GM19468 (cell line): ENCODE measurements around the gene RPS16.
"Not testable (repeated sequence)": the region's sequence is repeated elsewhere in the genome, so short reads cannot be mapped to it uniquely, and the experiment has no call there.

ENCODE experiments used
- ATAC-seq: cut with Tn5 transposase; IDR thresholded peaks from one replicate; pipeline ENCODE4 v1.9.1; 2021; ENCODE audit warnings: mild to moderate bottlenecking, moderate library complexity, moderate number of reproducible peaks; ENCODE audit not compliant: unreplicated experiment; ENCODE audit errors: extremely low read depth

The RPS16 gene

DNA sequence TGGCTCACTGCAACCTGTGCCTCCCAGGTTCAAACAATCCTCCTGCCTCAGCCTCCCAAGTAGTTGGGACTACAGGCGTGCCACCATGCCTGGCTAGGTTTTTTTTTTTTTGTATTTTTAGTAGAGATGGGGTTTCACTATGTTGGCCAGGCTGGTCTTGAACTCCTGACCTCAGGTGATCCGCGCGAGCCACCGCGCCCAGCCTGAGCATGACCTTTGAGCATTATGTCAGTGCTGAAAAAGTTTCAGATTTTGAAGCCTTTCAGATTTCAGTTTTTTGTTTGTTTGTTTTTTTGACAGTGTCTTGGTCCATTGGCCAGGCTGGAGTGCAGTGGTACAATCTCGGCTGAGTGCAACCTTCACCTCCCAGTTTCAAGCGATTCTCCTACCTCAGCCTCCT is 15.5 kb upstream of the RPS16 start:
- ATAC-seq = not testable (repeated sequence)

DNA sequence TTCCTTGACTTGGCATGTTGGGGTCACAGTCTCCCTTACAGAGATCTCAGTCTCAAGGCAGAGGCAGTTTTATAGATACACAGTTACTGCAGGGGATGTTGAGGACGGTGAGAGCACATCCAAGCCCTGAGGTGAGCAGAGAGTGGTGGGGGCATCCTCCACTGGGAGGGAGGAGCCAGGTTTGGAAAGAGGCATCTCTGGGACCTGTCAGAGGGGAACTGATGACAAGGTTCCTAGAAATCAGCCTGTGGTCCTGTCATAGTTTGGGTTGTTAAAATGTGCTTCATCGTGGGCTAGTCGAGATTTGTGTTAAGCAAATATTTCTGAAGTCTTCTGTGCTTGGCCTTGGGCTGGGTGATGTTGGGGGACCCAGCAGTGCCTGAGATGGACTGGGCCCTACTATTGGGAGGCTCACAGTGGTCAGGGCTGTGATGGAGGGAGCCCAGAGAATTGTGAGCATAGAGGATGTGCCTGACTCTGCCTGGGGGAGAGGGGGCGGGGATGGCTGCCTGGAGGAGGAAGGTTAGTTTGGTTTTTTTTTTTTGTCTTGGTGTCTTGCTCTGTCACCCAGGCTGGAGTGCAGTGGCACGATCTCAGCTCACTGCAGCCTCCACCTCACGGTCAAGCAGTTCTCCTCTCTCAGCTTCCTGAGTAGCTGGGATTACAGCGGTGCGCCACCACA is 13.5 kb upstream of the RPS16 start:
- no peak for ATAC-seq

DNA sequence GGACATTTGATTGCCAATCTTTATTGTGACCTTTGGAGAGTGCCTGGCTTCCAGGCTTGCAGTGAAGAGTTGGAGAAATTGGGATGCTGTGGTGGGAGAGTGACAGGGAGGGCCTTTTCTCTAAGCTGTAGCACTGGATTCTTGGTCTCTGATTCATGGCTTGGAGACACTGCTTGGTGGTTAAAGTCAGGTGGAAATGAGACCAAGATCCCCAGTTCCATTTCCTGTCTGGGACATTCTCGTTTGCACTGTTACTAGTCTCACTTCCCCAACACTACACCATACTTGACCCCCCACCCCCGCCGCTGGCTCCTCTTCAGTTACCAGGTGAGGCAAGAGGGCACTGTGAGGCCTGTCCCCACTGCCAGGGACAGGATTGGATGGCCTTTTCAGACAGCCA is 12.5 kb upstream of the RPS16 start:
- ATAC-seq = no peak

DNA sequence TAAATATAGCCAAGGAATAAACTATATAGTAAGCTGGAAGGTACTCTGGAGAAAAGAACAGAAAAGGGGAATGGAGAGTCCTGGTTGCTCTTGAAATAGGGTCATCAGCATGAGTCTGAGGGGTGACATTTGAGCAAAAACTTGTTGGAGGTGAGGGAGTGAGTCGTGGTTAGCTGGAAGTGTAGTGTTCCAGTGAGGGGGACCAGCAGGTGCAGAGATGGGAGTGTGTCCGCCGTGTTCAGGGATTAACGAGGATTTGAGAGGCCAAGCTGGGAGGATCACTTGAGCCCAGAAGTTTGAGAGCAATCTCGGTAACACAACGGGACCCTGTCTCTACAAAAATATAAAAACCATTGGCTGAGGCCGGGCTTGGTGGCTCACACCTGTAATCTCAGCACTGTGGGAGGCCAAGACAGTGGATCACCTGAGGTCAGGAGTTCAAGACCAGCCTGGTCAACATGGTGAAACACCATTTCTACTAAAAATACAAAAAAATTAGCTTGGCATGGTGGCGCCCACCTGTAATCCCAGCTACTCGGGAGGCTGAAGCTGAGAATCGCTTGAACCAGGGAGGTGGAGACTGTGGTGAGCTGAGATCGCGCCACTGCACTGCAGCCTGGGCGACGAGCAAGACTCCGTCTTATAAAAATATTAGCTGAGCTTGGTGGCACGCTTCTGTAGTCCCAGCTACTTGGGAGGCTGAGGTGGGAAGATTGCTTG is 10.8 kb upstream of the RPS16 start:
- no peak for ATAC-seq

DNA sequence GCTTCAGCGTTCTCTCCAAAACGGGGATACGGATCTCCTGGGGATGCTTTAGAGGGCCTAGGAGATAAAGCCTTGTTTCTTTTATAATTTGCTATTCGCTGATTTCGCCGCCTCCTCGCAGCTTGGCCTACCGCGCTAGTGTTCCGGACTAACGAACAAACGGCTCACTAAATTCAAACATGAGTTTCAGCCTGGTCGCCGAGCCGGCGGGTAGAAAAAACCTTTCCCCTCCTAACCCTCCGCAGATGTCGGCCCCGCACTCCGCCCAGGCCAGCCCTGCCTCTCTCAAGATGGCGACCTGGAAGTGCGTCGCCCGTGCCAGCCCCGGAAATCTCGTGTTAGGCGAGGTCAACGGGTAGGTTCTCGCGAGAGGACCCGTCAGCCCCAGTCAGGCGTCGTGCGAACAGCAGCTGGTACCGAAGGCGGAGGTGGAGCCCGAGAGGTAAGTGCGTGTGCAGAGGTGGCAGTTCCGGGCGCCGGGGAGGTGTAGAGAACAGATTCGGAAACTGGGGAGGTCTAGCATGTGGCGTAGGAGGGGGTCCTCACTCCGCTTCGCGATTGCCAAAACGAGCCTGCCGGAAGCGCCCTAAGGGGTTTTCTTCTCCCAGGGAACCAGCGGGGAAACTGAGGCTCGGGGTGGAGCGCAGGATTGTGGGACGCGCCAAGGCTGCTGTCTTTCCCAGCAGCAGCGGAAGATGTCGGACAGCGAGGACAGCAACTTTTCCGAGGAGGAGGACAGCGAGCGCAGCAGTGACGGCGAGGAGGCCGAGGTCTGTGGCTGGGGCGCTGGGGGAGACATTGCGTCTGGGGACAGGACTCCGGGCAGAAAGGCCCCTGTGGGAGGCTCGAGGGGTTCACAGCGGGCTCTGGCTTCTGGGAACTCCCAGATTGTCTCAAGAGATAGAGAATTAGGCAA is 9.7 kb upstream of the RPS16 start, which contains the start of gene SUPT5H:
TSS of gene SUPT5H (plus strand) at position 387 of the 916 bp plus-strand sequence. CDS start at position 696, 309 bp downstream.
- peak; percentile 62 for ATAC-seq

DNA sequence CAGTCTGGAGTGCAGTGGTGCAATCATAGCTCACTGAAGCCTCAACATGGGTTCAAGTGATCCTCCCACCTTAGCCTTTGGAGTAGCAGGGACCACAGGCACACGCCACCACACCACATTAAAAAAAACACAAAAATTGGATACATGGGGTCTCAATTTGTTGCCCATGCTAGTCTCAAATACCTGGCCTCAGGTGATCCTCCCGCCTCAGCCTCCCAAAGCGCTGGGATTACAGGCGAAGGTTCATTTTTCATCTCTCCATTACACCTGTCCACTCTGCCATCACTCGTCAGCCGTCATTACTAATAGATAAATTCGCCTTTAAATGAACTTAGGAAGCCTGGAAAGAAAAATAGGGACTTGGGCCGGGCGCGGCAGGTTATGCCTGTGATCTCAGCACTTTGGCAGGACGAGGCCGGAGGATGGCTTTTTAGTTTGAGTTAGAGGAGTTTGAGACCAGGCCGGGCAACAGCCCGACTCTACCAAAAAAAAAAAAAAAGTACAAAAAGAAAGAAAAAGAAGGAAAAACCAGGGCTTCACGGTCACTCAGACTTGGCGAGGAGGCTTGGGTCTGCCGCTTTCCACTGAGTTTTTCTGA is 8.9 kb upstream of the RPS16 start:
- no peak for ATAC-seq

DNA sequence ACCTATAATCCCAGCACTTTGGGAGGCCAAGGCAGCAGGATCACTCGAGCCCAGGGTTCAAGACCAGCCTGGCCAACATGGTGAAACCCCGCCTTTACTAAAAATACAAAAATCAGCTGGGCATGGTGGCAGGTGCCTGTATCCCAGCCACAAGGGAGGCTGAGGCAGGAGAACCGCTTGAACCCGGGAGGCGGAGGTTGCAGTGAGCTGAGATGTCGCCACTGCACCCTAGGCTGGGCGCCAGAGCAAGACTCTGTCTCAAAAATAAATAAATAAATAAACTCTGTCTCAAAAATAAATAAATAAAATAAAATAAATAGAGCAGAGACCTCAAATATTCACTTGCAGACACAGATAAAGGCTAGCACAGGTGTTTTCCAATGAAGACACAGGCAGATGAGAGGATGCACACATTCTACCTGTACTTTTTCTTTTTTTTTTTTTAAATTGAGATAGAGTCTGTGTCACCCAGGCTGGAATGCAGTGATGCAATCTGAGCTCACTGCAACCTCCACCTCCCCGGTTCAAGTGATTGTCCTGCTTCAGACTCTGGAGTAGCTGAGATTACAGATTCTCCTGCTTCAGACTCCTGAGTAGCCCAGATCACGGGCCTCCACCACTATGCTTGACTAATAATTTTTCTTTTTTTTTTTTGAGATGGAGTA is 2.7 kb upstream of the RPS16 start:
- no peak for ATAC-seq

DNA sequence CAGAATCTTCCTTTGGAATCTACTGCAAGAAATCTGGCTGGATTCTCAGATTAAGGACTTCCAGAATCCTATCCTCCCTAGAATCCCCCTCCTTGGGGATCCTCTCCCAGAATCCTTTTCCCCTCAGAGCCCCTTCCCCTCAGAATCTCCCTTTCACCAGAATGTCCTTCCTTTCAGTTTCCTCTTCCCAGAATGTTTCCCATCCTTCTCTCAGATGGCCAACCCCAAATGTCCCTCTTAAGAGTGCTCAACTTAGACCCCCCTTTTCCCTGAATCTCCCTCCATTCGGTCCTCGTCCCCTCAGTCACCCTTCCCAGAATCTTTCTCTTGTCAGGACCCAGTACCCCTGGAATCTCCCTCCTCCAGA is 584 bp upstream of the RPS16 start:
- ATAC-seq = no peak

DNA sequence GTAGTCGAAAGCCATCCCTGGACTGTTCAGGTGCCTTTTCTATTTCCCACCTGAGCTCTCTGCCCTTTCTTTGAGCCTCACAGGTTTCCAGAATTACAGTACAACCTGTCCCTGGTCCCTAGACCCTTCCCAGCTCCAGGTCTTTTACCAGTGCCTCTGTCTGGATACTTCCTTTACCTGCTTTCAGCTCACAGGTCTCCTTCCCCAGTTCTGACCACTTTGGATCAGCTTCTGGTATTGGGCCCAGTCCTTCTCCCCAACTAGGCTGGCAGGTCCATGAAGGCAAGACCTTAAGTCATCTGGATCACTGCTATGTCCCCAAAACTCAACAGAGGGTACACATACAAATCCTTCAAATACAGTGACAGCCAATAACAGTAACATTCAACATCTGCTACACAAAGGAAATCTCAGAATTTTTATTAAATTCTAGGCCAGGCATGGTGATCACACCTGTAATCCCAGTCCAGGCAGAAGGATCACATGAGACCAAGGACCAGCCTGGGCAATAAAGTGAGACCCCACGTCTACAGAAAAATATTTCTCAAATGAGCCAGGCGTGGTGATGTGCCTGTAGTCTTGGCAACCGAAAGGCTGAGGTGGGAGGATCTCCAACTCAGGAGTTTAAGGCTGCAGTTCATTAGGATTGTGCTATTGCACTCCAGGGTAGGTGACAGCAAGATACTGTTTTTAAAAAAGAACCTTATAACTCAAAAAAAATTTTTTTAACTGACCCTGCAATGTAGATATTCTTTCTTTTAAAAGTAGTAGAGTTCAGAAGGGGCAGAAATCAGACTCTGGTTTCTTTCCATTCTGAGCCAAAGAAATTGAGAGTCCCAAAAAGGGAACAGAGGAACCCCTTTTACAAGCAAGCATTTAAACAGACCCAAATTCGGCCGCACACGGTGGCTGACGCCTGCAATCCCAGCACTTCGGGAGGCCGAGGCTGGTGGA is 1.3 kb downstream of the RPS16 start:
- ATAC-seq = no peak

DNA sequence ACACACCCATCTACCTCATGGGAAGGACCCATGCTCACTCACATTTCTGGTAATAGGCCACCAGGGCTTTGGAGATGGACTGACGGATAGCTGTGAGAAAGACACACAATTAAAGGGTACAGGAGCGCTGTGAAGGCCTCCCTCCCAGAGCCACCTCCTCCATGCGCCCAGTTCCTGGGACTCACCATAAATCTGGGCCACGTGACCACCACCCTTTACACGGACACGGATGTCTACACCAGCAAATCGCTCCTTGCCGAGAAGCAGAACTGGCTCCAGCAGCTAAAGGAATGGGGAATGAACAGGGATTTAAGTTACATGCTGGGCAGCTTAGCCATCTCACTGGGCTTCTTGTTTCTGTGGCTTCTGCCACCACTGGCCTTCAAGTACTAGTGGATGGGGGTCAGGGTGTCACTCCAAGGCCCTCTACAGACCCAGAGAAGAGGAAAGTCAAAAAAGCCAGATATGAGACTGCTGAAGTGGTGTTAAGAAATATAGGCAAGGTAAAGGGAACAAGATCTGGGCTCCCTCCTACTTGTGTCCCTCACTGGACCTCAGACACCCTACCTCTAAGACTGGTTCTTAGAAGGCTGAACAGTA is 2.2 kb downstream of the RPS16 start:
- ATAC-seq = no peak

DNA sequence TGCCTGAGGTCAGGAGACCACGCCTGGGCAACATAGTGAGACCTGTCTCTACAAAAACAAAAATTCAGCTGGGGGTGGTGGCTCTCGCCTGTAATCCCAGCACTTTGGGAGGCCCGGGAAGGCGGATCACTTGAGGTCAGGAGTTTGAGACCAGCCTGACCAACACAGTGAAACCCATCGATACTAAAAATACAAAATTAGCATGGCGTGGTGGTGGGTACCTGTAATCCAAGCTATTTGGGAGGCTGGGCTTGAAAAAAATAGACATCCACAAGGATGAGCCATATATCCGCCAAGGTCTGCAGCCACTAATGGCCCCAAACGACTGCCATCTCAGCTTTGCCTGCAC is 3.1 kb downstream of the RPS16 start:
- no peak for ATAC-seq

DNA sequence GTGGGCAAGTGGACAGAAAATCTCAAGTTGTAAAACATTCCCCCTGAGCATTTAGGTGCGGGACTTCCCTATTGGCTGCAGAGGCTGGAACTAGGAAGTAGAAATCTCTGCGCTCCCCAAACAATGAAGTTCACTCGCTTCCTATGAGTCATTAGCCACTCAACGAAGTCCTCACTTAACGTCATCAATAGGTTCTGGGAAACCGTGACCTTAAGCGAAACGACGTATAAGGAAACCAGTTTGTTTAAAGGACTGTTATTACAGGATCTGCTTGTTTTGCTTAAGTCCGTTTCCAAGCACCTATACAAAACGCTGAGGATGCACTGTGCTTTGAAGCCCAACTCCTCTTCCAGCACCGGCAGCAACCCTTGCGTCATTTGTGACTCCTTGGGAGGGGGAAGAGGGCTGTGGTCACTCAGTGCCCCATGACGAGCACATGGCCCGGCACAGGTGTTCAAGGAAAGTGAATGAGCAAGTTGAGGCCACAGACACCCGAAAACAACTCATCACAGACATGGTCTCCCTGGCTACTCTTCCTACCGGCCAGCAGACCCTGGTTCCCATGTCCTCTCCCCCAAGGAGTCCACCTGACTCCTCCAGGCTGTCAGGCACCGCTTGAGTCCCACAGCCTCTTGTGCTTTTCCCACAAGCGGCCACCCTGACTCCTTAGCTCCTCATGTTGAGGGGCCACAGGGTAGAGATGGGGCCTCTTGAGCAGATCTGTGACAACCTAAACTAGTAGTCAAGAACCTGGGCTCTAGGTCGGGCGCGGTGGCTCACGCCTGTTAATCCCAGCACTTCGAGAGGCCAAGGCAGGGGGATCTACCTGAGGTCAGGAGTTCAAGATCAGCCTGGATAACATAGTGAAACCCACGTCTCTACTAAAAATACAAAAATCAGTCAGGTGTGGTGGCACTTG is 4.8 kb downstream of the RPS16 start:
- no peak for ATAC-seq

DNA sequence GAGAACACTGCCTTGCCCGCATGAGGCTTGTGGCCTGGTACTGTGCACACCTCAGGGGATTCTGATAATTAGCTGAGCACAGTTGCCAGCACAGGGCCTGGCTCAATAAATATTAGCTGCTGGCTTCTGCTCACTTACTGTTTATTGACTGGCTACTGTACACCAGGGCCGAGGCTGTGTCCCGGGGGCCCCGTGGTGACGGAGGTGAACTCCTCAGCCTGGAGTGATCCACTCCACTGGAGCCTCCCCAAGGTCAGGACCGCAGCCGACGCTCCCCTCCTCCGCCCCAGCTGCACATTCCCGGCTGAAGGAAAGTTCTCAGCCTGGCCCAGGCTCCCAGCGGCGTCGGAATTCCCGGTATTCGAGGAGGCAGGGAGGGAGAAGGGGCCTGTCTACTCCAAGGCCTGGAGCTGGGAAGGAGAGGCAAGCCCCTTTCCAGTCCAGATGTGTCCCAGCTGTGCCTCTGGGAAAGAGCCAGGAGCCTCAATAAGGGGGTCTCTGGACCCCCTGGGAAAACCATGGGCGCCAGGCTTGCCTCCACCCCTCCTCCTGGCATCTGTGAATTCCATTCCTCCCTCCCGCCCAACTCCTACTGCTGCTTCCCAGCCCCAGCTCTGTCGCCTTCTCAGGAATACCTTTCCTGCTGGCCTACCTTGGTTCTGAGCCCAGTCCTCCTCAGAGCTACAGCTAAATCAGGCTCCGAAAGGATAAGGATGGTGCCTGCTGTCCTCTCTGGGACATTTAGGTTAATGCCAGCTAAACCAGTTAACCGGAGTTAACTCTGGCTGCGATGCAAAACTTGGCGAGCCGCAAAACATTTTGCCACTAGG is 7.3 kb downstream of the RPS16 start:
- no peak for ATAC-seq

DNA sequence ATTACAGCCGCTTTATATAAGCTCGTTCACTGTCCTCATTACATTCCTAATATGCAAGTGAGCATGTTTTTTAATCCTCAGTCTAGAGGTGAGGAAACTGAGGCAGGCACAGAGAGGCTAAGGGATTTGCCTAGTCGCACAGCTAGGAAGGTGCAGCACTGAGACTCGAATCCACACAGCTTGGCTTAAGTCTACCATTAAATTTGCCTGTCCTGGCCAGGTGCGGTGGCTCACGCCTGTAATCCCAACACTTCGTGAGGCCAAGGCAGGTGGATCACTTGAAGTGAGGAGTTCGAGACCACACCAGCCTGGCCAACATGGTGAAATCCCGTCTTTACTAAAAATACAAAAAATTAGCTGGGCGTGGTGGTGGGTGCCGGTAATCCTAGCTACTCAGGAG is 8.0 kb downstream of the RPS16 start:
- no peak for ATAC-seq

DNA sequence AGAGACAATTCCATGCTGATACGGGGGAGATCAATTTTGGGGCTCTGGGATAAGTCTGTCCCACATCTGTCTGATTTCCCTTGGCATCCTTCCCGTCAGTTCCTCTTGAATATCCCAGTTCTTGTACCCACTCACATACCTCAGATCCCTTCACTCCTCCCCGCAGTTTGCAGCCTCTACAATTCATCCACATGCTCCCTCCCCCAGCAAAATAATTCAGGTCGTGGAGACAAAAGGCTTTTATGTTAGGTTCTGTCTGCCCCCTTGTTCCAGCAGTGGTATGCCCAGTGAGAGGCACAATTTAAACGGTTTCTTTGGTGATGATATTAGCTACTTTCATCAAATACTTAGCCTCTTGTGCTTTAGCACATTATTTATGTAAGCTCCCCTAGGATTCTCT is 9.6 kb downstream of the RPS16 start:
- no peak for ATAC-seq

DNA sequence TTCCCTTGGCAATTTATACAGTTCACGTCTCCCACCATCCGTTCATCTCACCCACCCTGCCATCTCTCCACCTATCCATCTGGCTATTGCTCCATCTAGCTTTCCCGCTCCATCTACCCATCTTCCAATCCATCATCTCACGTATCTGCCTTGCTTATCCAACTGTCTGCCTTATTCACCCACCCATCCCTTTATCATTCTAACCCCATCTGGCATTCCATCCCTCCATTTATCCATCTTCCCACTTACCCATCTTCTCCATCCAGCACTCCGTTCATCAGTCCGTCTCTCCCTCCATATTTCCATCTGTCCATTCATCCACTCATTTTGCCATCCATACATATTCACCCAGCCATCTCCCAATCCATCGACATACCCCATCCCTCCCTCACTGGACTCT is 10.0 kb downstream of the RPS16 start:
- no peak for ATAC-seq

DNA sequence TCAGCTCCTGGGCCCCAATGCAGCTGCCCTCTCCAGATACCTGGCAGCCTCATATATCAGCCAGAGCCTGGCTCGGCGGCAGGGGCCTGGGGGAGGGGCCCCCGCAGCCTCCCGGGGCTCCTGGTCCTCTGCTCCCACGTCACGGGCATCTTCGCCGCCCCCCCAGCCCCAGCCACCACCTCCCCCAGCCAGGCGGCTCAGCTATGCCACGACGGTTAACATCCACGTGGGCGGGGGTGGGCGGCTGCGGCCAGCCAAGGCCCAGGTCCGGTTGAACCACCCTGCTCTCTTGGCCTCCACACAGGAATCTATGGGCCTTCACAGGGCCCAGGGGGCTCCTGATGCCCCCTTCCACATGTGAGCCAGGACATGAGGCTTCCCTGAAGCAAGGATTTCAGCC is 10.8 kb downstream of the RPS16 start:
- no peak for ATAC-seq
